CD4-positive, alpha-beta T cell (primary cell): ENCODE results near the gene C5orf63. TPM values are rescaled to one million over a fixed set of nuclear protein-coding genes. Genes with fewer than 3 reads are reported as not detected.
"Not testable (repeated sequence)": the region's sequence is repeated elsewhere in the genome, so short reads cannot be mapped to it uniquely, and the experiment has no call there.

Experiments
- ATAC-seq: fragments of 200-7000 bp; cut with Tn5 transposase; one replicate; pipeline ENCODE4 v1.10.0; 2022; ENCODE audit warnings: mild to moderate bottlenecking; ENCODE audit not compliant: poor library complexity
- CTCF ChIA-PET: fragments of 350-600 bp; sonication (Branson Sonifier 250); formaldehyde crosslinking; loops from one replicate; lab custom pipeline; 2021; ENCODE audit warnings: antibody characterized with exemption, inconsistent platforms; lab: Charles Lee
- POLR2A ChIA-PET: fragments of 350-600 bp; sonication (Branson Sonifier 250); formaldehyde crosslinking; loops from one replicate; lab custom pipeline; 2021; ENCODE audit warnings: antibody characterized with exemption, inconsistent platforms; lab: Charles Lee
- DNase-seq, 14 experiments: peaks; one replicate each; pipeline ENCODE4 v3.0.0-alpha.2; 2013 to 2020; ENCODE audit warnings: mixed read lengths in 2 of 14
- H3K27ac ChIP-seq, 2 donors: one replicate each; pipeline versions ENCODE4 v1.5.1 to v1.7.0; 2013; ENCODE audit warnings: low read length in 2 of 2, low read depth in 1 of 2, mild to moderate bottlenecking in 1 of 2
- H3K27me3 ChIP-seq, 2 experiments: 1 replicate in 1 of 2; 2 replicates in 1 of 2; pipeline versions ENCODE4 v1.6.1 to v1.7.0; 2013; ENCODE audit warnings: low read length in 2 of 2, control low read depth in 1 of 2, mild to moderate bottlenecking in 1 of 2, moderate library complexity in 1 of 2; ENCODE audit not compliant: insufficient read depth in 2 of 2, control insufficient read depth in 1 of 2
- H3K36me3 ChIP-seq: one replicate; pipeline ENCODE4 v1.6.1; 2013; ENCODE audit warnings: low read length, control low read depth; ENCODE audit not compliant: insufficient read depth
- H3K4me1 ChIP-seq: one replicate; pipeline ENCODE4 v1.6.1; 2013; ENCODE audit warnings: low read length, control low read depth; ENCODE audit not compliant: insufficient read depth
- H3K4me3 ChIP-seq: one replicate; pipeline ENCODE4 v1.5.1; 2013; ENCODE audit warnings: mild to moderate bottlenecking, low read length, moderate library complexity
- H3K9me3 ChIP-seq, 2 experiments: 1 replicate in 1 of 2; 2 replicates in 1 of 2; pipeline versions ENCODE4 v1.6.1 to v1.7.0; 2013; ENCODE audit warnings: low read length in 2 of 2, mild to moderate bottlenecking in 2 of 2, control low read depth in 1 of 2, moderate library complexity in 1 of 2; ENCODE audit not compliant: control insufficient read depth in 1 of 2, insufficient read depth in 1 of 2
- H3K27ac Mint-ChIP-seq: one replicate; pipeline ENCODE4 v1.8.0; 2020; ENCODE audit warnings: mixed read lengths
- H3K27me3 Mint-ChIP-seq: one replicate; pipeline ENCODE4 v1.8.0; 2021; ENCODE audit warnings: mixed read lengths
- H3K36me3 Mint-ChIP-seq: one replicate; pipeline ENCODE4 v1.8.0; 2021; ENCODE audit warnings: low read depth, mixed read lengths
- H3K4me1 Mint-ChIP-seq: one replicate; pipeline ENCODE4 v1.8.0; 2021; ENCODE audit warnings: low read depth, mixed read lengths
- H3K4me3 Mint-ChIP-seq: one replicate; pipeline ENCODE4 v1.8.0; 2020; ENCODE audit warnings: mild to moderate bottlenecking, mixed read lengths
- H3K9me3 Mint-ChIP-seq: one replicate; pipeline ENCODE4 v1.8.0; 2020; ENCODE audit warnings: mixed read lengths
- intact Hi-C, 2 experiments: fragments of 100-400 bp; cut with DNase I in 1 of 2; cut with micrococcal nuclease in 1 of 2; formaldehyde crosslinking; loops; one replicate each; pipeline versions ENCODE4 v1.15.1 to v1.9.0; 2023 to 2025; cut with DNase I, micrococcal nuclease
- total RNA-seq, 174 experiments: library from RNA in 2 of 174; stranded (reverse) in 2 of 174; gene quantifications; one replicate each; pipeline ENCODE4 v1.2.3 and lab custom pipeline; 2021 to 2026
- TF ChIP-seq, protein P1 (sequence below): fragments of 200-600 bp; IDR thresholded peaks from one replicate; pipeline ENCODE4 v1.8.0; 2022; ENCODE audit warnings: antibody characterized with exemption, mild to moderate bottlenecking

Gene C5orf63
- total RNA-seq, 2 experiments from 2014 or later: 5.1 to 5.7 TPM

- TF ChIP-seq, protein P1, sequence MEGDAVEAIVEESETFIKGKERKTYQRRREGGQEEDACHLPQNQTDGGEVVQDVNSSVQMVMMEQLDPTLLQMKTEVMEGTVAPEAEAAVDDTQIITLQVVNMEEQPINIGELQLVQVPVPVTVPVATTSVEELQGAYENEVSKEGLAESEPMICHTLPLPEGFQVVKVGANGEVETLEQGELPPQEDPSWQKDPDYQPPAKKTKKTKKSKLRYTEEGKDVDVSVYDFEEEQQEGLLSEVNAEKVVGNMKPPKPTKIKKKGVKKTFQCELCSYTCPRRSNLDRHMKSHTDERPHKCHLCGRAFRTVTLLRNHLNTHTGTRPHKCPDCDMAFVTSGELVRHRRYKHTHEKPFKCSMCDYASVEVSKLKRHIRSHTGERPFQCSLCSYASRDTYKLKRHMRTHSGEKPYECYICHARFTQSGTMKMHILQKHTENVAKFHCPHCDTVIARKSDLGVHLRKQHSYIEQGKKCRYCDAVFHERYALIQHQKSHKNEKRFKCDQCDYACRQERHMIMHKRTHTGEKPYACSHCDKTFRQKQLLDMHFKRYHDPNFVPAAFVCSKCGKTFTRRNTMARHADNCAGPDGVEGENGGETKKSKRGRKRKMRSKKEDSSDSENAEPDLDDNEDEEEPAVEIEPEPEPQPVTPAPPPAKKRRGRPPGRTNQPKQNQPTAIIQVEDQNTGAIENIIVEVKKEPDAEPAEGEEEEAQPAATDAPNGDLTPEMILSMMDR: no peak
Measured at GRCh38 chr5:127022846-127023245, 50.5 kb downstream of the C5orf63 start.

DNA sequence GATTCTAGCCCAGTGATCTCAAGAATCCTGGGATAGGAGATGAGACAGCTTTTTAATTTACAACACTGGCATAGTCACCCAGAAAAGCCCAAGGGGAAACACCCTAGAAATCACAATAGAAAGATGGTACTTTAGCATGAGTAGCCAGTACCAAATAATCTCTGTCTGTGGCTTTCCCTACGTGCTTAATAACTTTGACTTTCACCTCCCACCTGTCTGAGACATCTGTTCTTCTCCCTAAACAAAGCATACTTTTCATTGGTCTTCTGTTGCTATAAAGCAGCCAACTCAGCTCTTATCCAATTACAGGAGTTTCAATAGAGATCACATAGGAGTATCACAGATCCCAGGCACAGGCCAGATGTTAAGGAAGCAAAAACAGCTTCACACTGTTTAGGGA is 53.4 kb downstream of the C5orf63 start:
- ChIA-PET CTCF (no interaction called here), POLR2A (interaction anchor here (0.6 kb wide), 1 partner anchor 8 kb away, joined by 3 read pairs; no protein-coding TSS in a partner anchor)
- Histone ChIP-seq H3K27me3 (no peaks in the 10 kb centered on the region), H3K4me1 (no peaks in the 10 kb centered on the region), H3K9me3 (no peaks in the 10 kb centered on the region), H3K4me3 (no peak overlapping the region), H3K27ac (no peak overlapping the region), H3K36me3 (no peaks in the 10 kb centered on the region)
- no peaks in the 10 kb centered on the region for H3K9me3 Mint-ChIP-seq
- TF ChIP-seq, protein P1: no peak
- H3K4me1 Mint-ChIP-seq: no peaks in the 10 kb centered on the region
- intact Hi-C loops: no loop called here
- H3K4me3 Mint-ChIP-seq: no peak overlapping the region
- ATAC-seq (no peak), DNase-seq (no peak)
- no peaks in the 10 kb centered on the region for H3K36me3 Mint-ChIP-seq
- no peaks in the 10 kb centered on the region for H3K27me3 Mint-ChIP-seq
- H3K27ac Mint-ChIP-seq: no peak overlapping the region

More at GRCh38 chr5:127022846-127023245, 50.5 kb downstream of the C5orf63 start:
- Mint-ChIP-seq H3K27ac (no peak overlapping the region), H3K9me3 (no peaks in the 10 kb centered on the region), H3K36me3 (no peaks in the 10 kb centered on the region), H3K27me3 (no peaks in the 10 kb centered on the region), H3K4me3 (no peak overlapping the region), H3K4me1 (no peaks in the 10 kb centered on the region)
- Histone ChIP-seq H3K27ac (no peak overlapping the region), H3K36me3 (no peaks in the 10 kb centered on the region), H3K4me1 (no peaks in the 10 kb centered on the region), H3K27me3 (no peaks in the 10 kb centered on the region), H3K9me3 (no peaks in the 10 kb centered on the region), H3K4me3 (no peak overlapping the region)
- intact Hi-C loops: no loop called here
- no peak for DNase-seq
- POLR2A ChIA-PET: interaction anchor here (0.6 kb wide), 1 partner anchor 11 kb away, joined by 3 read pairs; no protein-coding TSS in a partner anchor
- CTCF ChIA-PET: no interaction called here
- no peak for ATAC-seq

DNA sequence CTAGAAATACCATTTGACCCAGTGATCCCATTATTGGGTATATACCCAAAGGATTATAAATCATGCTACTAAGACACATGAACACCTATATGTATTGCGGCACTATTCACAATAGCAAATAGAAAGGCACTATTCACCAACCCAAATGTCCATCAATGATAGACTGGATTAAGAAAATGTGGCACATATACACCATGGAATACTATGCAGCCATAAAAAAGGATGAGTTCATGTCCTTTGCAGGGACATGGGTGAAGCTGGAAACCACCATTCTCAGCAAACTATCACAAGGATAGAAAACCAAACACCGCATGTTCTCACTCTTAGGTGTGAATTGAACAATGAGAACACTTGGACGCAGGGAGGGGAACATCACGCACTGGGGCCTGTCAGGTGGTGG is 56.6 kb downstream of the C5orf63 start:
- H3K27ac ChIP-seq, H3K27me3 Mint-ChIP-seq, ATAC-seq, H3K27me3 ChIP-seq, intact Hi-C loops, H3K27ac Mint-ChIP-seq, H3K36me3 ChIP-seq, H3K4me3 ChIP-seq, H3K4me3 Mint-ChIP-seq, H3K36me3 Mint-ChIP-seq, CTCF ChIA-PET, DNase-seq, H3K9me3 Mint-ChIP-seq, H3K9me3 ChIP-seq, H3K4me1 ChIP-seq: not testable (repeated sequence)
- POLR2A ChIA-PET: interaction anchor here (0.9 kb wide), 1 partner anchor 12 kb away, joined by 4 read pairs; no protein-coding TSS in a partner anchor
- H3K4me1 Mint-ChIP-seq: peaks cover 25% of the 10 kb centered on the region

GRCh38 chr5:127015716-127016115 is 57.6 kb downstream of the C5orf63 start:
- Histone ChIP-seq H3K4me3 (no peak overlapping the region), H3K9me3 (no peaks in the 10 kb centered on the region), H3K36me3 (no peaks in the 10 kb centered on the region), H3K4me1 (peaks cover 3% of the 10 kb centered on the region), H3K27ac (no peak overlapping the region), H3K27me3 (no peaks in the 10 kb centered on the region)
- Mint-ChIP-seq H3K4me1 (peaks cover 31% of the 10 kb centered on the region), H3K27me3 (no peaks in the 10 kb centered on the region), H3K36me3 (no peaks in the 10 kb centered on the region), H3K27ac (no peak overlapping the region), H3K9me3 (no peaks in the 10 kb centered on the region), H3K4me3 (no peak overlapping the region)
- CTCF ChIA-PET: no interaction called here
- DNase-seq (no peak), ATAC-seq (no peak)
- intact Hi-C loops: no loop called here
- TF ChIP-seq, protein P1: no peak
- POLR2A ChIA-PET: interaction anchor here (1.1 to 1.2 kb wide), 2 partner anchors 15 to 16 kb away, joined by 3 to 4 read pairs; partner anchors contain the start of gene MARCHF3
